GM12865 (cell line): Measurements from ENCODE around the gene ATG16L2.
A peak's percentile ranks its signal among the peaks of the same experiment; 100 is the strongest.
"Not testable (repeated sequence)": the region's sequence is repeated elsewhere in the genome, so short reads cannot be mapped to it uniquely, and the experiment has no call there.

Experiments
- DNase-seq: peaks from one replicate; pipeline ENCODE4 v3.0.0; 2010; ENCODE audit warnings: low read depth
- H3K4me3 ChIP-seq: 2 replicates; pipeline ENCODE4 v1.5.1; 2011; ENCODE audit warnings: mild to moderate bottlenecking, low read depth, low read length, control low read depth
- TF ChIP-seq, protein P1 (sequence below): IDR thresholded peaks from 2 replicates; pipeline ENCODE4 v1.5.1; 2011; ENCODE audit warnings: low read length, control low read depth, low read depth, inconsistent platforms; ENCODE audit not compliant: insufficient read depth; ENCODE audit errors: missing control alignments

ATG16L2 gene

DNA sequence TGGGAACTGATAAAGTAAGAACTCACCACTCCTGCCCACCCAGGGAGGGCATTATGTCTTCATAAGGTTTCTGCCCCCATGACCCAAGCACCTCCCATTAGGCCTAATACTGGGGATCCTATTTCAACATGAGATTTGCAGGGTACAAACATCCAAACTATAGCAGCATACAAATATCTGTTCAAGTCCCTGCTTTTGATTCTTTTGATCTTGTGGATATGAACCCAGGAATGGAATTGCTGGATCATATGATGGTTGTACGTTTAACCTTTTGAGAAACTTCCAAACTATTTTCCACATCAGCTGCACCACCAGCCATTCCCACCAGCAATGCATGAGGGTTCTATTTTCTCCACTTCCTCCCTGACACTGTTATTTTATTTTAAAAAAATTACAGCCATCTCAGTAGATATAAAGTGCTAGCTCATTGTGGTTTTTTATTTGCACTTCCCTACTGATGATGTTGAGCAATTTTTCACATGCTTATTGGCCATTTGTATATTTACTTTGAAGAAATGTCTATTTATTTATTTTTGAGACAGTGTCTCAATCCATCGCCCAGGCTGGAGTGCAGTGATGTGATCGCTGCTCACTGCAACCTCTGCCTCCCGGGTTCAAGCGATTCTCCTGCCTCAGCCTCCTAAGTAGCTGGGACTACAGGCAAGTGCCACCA, 7.1 kb upstream of the ATG16L2 start:
- TF ChIP-seq, protein P1, sequence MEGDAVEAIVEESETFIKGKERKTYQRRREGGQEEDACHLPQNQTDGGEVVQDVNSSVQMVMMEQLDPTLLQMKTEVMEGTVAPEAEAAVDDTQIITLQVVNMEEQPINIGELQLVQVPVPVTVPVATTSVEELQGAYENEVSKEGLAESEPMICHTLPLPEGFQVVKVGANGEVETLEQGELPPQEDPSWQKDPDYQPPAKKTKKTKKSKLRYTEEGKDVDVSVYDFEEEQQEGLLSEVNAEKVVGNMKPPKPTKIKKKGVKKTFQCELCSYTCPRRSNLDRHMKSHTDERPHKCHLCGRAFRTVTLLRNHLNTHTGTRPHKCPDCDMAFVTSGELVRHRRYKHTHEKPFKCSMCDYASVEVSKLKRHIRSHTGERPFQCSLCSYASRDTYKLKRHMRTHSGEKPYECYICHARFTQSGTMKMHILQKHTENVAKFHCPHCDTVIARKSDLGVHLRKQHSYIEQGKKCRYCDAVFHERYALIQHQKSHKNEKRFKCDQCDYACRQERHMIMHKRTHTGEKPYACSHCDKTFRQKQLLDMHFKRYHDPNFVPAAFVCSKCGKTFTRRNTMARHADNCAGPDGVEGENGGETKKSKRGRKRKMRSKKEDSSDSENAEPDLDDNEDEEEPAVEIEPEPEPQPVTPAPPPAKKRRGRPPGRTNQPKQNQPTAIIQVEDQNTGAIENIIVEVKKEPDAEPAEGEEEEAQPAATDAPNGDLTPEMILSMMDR, result no peak
- H3K4me3 ChIP-seq, result no peak overlapping the region
- DNase-seq, result no peak

DNA sequence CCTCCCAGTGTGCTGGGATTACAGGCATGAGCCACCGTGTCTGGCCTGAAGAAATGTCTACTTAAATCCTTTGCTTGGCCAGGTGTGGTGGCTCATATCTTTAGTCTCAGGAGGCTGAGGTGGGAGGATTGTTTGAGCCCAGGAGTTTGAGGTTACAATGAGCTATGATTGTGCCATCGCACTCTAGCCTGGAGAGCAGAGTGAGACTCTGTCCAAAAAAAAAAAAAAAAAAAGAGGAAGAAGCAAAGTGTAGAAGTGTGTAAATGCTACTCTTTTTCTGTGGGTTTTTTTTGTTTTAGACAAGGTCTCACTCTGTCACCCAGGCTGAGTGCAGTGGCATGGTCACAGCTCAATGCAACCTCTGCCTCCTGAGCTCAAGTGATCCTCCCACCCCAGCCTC, 6.4 kb upstream of the ATG16L2 start:
- TF ChIP-seq, protein P1, result no peak
- no peak overlapping the region for H3K4me3 ChIP-seq
- no peak for DNase-seq

DNA sequence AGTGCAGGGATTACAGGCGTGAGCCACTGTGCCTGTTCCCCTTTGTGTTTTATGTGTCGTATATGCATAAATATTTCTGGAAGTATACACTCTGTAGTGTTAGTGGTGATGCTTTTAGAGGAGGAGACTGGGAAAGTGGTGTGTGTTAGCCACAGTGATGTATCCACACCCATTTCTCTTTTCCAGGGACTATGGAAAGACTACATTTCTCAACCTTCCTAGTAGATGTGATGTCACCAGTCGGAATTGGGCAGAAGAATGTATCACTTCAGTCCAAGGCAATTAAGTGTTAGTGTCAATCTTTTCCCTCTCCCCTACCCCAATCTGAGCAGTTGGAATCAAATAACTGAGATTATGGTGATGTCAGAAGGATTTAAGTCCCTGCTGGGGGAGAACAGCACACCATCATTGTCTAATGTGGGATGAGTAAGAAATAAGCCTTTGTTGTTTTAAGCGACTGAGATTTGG, 5.8 kb upstream of the ATG16L2 start:
- TF ChIP-seq, protein P1, result no peak
- H3K4me3 ChIP-seq, result no peak overlapping the region
- no peak for DNase-seq

DNA sequence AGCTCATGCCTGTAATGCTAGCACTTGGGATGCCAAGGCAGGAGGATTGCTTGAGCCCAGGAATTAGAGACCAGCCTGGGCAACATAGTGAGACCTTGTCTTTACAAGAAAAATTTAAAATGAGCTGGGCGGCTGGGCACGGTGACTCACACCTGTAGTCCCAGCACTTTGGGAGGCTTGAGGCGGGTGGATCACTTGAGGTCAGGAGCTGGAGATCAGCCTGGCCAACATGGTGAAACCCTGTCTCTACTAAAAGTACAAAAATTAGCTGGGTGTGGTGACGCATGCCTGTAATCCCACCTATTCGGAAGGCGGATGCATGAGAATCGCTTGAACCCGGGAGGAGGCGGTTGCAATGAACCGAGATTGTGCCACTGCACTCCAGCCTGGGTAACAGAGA, 2.5 kb upstream of the ATG16L2 start:
- not testable (repeated sequence) for H3K4me3 ChIP-seq, DNase-seq

DNA sequence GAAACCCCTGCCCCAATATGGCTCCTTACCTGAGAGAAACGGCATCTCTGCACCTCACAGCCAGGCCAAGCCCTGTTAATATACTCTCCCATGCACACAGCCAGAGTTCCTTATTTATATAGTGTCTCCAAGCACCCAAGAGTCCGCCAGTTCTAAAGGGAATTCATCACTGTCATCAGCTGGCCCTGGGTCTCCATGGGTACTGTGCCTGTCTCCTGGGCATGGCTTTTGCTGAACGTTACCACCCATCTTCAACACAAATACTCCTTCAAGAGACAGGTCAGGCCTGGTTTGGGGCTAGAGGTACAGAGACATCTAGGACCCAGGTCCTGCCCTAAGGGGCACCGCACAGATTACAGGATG, 1.6 kb upstream of the ATG16L2 start:
- TF ChIP-seq, protein P1, result no peak
- H3K4me3 ChIP-seq, result peak overlapping the region; percentile 83
- peak; percentile 41 for DNase-seq

DNA sequence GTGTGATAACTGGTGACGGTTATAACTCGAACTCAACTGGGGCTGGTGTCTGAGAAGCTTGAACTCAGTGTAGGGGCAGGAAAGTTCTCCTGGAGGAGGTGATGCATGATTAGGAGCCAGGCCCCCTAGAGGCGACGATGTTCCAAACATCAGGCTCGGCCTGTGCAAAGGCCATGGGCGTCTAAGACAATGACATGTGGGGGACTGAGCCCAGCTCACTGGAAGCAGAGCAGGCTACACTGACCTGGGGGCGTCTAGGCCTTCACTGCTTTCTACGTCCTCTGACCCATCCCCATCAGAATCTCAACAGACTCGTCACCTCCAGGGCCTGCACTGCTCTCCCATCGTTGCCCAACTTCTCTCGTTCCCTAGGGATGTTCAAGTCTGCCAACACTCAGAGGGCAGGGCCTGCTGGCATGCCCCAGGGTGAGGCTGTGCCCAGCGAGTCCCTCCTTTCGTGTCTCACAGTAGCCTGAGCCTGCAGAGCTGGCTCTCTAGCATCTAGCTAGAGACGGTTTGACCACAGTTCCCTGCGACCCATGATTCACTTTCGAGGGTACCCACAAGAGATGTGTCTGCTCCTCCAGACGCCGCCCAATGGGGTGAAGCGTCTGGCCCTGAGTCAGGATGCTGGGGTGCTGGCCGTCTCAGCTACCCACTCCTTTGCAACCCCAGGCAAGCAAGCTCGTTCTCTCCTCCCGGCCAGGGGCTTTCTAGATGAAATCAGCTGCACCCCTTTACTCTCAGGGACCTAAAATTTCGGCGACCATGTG, 1.1 kb upstream of the ATG16L2 start:
- H3K4me3 ChIP-seq, result peak overlapping the region; percentile 83
- TF ChIP-seq, protein P1, result peak; percentile 88
- peak; percentile 86 for DNase-seq

DNA sequence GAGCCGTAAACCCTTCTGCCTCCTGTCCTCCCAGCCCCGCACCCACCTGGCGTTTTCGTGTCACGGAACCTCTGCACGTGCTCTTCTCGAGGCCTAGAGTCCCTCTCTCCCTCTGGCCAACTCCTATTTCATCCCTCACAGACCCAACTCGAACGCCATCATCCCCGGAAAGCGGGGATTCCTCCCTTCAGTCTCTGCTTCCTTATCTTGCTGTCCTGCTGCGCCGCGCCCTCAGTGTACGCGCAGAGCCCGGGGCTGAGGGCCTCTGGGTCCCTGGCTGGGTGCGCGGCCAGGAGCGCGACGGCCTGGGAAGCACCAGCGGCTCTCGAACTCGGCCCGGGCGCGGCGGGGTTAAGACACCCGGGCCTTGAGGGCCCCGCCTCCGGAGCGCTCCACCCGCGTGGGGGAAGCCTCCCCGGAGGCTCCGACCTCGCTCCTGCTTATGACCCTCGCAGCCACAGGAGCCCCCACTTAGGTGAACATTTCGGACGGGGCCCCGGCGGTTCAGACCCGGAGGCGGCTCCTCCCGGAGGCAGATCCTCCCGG, 398 bp upstream of the ATG16L2 start:
- peak overlapping the region; percentile 83 for H3K4me3 ChIP-seq
- TF ChIP-seq, protein P1, result no peak
- DNase-seq, result peak; percentile 88
